Heart left ventricle (tissue), 13 donors: ENCODE measurements around the gene THAP5.

Source experiments
- POLR2A ChIP-seq, 2 donors: fragments of 450-650 bp; IDR thresholded peaks; one replicate each; pipeline ENCODE4 v1.6.1; 2017; ENCODE audit warnings: antibody characterized with exemption in 2 of 2, mild to moderate bottlenecking in 2 of 2, moderate library complexity in 2 of 2
- TF ChIP-seq, protein P1 (sequence below), 12 donors: fragments of 200-600 bp; sonication (generic) in 4 of 12; IDR thresholded peaks; one replicate each; pipeline versions ENCODE4 v1.5.0 to v1.8.0; 2018 to 2022; ENCODE audit warnings: antibody characterized with exemption in 12 of 12, mild to moderate bottlenecking in 5 of 12
- donor health status: ischemic (EF 13 %, LVEDD 7.1; RV severe dilation, severe dysfunction).
- donor health status: DM: no; HTN: yes; CAD: no.
- donor health status: DM: no; HTN: no; CAD: no.
- donor health status: ischemic (EF 25% LVEDD 6.9; RV normal size, moderate dysfunction).
- donor health status: ischemic (EF 25% LVEDD 5.7; RV mildly dilated, moderate dysfunction).
- donor health status: ischemic (EF 35%, LVEDD 5.7; RV mildly dilated, moderate dysfunction).
- donor health status: nonischemic (EF 11% LVEDD 7.7; RV severe dilation, severe dysfunction).
- donor health status: DM: yes; HTN: yes; CAD: no.
- donor health status: PGD.
- donor health status: ischemic (EF 29% LVEDD 5.4; RV normal size, mild dysfunction).
- donor health status: nonischemic (EF 23%, LVEDD 6.1; RV moderate dilation, normal function).

DNA sequence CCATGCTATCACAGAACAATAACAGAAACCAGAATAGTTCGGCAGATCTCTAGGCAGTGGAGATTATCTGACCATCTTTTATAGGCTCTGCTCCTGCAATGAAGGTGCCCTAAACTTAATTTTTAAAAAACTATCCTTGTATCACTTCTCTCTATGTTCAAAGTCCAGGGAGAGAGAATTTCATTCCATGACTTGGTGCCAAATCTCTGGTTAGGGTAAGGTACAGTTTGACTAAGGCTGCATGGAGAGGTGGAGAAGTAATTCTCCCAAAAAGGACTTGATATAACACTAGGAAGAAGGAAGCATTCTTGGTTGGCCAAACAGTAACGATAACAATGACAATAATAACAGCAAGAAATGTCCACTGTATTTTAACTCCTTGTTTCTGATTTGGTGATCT, 40.1 kb upstream of the THAP5 start:
- no peak for TF ChIP-seq POLR2A (IDR thresholded peaks at IDR 0.05)
- TF ChIP-seq, protein P1, sequence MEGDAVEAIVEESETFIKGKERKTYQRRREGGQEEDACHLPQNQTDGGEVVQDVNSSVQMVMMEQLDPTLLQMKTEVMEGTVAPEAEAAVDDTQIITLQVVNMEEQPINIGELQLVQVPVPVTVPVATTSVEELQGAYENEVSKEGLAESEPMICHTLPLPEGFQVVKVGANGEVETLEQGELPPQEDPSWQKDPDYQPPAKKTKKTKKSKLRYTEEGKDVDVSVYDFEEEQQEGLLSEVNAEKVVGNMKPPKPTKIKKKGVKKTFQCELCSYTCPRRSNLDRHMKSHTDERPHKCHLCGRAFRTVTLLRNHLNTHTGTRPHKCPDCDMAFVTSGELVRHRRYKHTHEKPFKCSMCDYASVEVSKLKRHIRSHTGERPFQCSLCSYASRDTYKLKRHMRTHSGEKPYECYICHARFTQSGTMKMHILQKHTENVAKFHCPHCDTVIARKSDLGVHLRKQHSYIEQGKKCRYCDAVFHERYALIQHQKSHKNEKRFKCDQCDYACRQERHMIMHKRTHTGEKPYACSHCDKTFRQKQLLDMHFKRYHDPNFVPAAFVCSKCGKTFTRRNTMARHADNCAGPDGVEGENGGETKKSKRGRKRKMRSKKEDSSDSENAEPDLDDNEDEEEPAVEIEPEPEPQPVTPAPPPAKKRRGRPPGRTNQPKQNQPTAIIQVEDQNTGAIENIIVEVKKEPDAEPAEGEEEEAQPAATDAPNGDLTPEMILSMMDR (IDR thresholded peaks at IDR 0.05), result no peak
